Effector memory CD4-positive, alpha-beta T cell (primary cell): ENCODE data around the gene SGSM1.
A peak's percentile ranks its signal among the peaks of the same experiment; 100 is the strongest.

Experiments used
- DNase-seq, 3 donors: peaks; one replicate each; pipeline ENCODE4 v3.0.0-alpha.2; 2020
- H3K27ac ChIP-seq: 2 replicates; pipeline ENCODE4 v1.7.0; 2013; ENCODE audit warnings: mild to moderate bottlenecking, low read length, moderate library complexity; ENCODE audit not compliant: insufficient read depth, poor library complexity, severe bottlenecking
- H3K27me3 ChIP-seq: replicated peaks from 2 replicates; pipeline ENCODE4 v1.7.0; 2013; ENCODE audit warnings: mild to moderate bottlenecking, low read length; ENCODE audit not compliant: insufficient read depth, control insufficient read depth, poor library complexity, severe bottlenecking
- H3K36me3 ChIP-seq: 2 replicates; pipeline ENCODE4 v1.7.0; 2013; ENCODE audit warnings: mild to moderate bottlenecking, low read length, moderate library complexity; ENCODE audit not compliant: control insufficient read depth, insufficient read depth
- H3K4me1 ChIP-seq: 2 replicates; pipeline ENCODE4 v1.7.0; 2013; ENCODE audit warnings: low read length, mild to moderate bottlenecking; ENCODE audit not compliant: control insufficient read depth, insufficient read depth, poor library complexity, severe bottlenecking
- H3K4me3 ChIP-seq: 2 replicates; pipeline ENCODE4 v1.7.0; 2013; ENCODE audit warnings: low read length, low read depth, mild to moderate bottlenecking; ENCODE audit not compliant: insufficient read depth, poor library complexity, severe bottlenecking
- H3K9me3 ChIP-seq: 2 replicates; pipeline ENCODE4 v1.7.0; 2013; ENCODE audit warnings: mild to moderate bottlenecking, low read length, moderate library complexity; ENCODE audit not compliant: control insufficient read depth

The SGSM1 gene

GRCh38 chr22:24772493-24773220 is 33.4 kb upstream of the SGSM1 start:
- Histone ChIP-seq H3K4me3 (no peak overlapping the region), H3K4me1 (no peaks in the 10 kb centered on the region), H3K36me3 (no peaks in the 10 kb centered on the region), H3K27me3 (no peaks in the 10 kb centered on the region), H3K9me3 (no peaks in the 10 kb centered on the region), H3K27ac (no peak overlapping the region)
- no peak for DNase-seq

DNA sequence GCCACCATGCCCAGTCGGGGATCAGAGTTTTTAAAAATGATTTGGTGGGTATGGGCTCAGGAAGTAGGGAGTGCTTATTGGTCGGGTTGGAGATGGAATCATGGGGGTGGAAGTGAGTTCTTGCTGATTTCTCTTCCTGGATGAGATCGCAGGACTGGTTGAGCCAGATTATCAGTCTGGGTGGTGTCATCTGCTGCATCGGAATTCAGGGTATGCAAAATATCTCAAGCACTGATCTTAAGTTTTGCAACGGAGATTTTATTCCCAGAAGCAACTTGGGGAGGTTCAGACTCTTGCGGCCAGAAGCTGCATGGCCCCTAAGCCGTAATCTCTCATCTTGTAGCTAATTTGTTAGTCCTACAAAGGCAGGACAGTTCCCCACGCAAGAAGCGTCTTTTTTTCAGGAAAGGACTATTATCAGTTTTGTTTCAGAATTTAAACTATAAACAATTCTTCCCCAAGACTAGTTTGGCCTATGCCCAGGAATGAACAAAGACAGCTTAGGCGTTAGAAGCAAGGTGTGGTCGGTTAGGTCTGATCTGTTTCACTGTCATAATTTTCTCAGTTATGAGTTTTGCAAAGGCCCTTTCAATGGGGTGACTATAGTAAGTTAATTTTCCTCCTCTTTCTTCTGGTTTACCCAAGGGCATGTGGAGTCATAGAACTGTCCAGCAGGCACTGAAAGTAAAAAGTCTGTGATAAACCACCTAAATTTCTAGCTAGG is 30.1 kb upstream of the SGSM1 start:
- Histone ChIP-seq H3K27me3 (no peaks in the 10 kb centered on the region), H3K9me3 (no peaks in the 10 kb centered on the region), H3K4me1 (no peaks in the 10 kb centered on the region), H3K27ac (no peak overlapping the region), H3K4me3 (no peak overlapping the region), H3K36me3 (no peaks in the 10 kb centered on the region)
- DNase-seq, result no peak

DNA sequence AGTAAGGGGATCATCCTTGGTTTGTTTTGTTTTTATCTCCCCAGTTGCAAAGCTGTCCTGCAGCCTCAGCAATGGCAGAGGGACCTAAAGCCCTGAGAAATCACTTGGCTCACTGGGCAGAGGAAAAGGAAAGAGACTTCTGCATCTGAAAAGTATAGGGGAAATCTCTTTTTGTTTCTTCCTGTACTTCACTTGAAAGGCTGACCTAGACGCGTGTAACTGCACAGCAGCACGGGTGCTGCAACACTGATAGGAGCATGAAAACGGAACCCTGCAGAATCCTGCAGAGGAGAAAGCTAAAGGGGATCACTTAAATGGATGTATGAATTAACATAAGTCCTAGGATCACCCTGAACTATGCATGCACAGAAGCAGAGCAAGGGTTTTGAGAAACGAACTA is 29.5 kb upstream of the SGSM1 start:
- Histone ChIP-seq H3K36me3 (no peaks in the 10 kb centered on the region), H3K4me3 (no peak overlapping the region), H3K27me3 (no peaks in the 10 kb centered on the region), H3K9me3 (no peaks in the 10 kb centered on the region), H3K4me1 (no peaks in the 10 kb centered on the region), H3K27ac (no peak overlapping the region)
- no peak for DNase-seq

- Histone ChIP-seq H3K27me3 (no peaks in the 10 kb centered on the region), H3K4me1 (no peaks in the 10 kb centered on the region), H3K36me3 (no peaks in the 10 kb centered on the region), H3K4me3 (no peak overlapping the region), H3K9me3 (no peaks in the 10 kb centered on the region), H3K27ac (no peak overlapping the region)
- no peak for DNase-seq
Observed at GRCh38 chr22:24789516-24789915, 16.5 kb upstream of the SGSM1 start.

GRCh38 chr22:24791362-24791761 is 14.6 kb upstream of the SGSM1 start:
- Histone ChIP-seq H3K36me3 (no peaks in the 10 kb centered on the region), H3K27ac (no peak overlapping the region), H3K9me3 (no peaks in the 10 kb centered on the region), H3K4me3 (no peak overlapping the region), H3K4me1 (no peaks in the 10 kb centered on the region), H3K27me3 (no peaks in the 10 kb centered on the region)
- no peak for DNase-seq

- Histone ChIP-seq H3K4me1 (no peaks in the 10 kb centered on the region), H3K27ac (no peak overlapping the region), H3K27me3 (no peaks in the 10 kb centered on the region), H3K9me3 (no peaks in the 10 kb centered on the region), H3K4me3 (no peak overlapping the region), H3K36me3 (no peaks in the 10 kb centered on the region)
- no peak for DNase-seq
Observed at GRCh38 chr22:24796056-24796455, 10.0 kb upstream of the SGSM1 start.

- DNase-seq, result no peak
- H3K27me3 ChIP-seq, result no peaks in the 10 kb centered on the region
- no peaks in the 10 kb centered on the region for H3K4me1 ChIP-seq
- no peak overlapping the region for H3K4me3 ChIP-seq
- no peaks in the 10 kb centered on the region for H3K36me3 ChIP-seq
- no peaks in the 10 kb centered on the region for H3K9me3 ChIP-seq
- H3K27ac ChIP-seq, result no peak overlapping the region
Observed at GRCh38 chr22:24796860-24797259, 9.2 kb upstream of the SGSM1 start.

DNA sequence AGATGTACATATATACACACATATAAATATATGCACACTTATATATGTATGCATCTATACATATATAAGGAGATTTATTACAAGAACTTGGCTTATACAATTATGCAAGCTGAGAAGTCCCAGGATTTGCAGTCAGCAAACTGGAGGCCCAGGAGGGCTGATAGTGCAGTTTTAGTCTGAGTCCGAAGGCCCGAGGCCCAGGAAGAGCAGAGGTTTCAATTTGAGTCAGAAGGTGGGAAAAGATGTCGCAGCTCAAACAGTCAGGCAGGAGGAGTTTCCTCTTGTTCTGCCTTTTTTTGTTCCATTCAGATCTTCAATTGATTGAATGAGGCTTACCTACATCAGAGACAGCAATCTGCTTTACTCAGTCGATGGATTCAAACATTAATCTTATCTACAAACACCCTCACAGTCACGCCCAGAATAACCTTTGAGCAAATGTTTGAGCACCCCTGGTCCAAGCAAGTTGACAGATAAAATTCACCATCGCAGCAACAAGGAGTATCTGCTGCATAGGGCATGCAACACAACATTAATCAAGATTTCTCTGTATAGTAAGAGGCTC is 4.0 kb upstream of the SGSM1 start:
- H3K27me3 ChIP-seq, result no peaks in the 10 kb centered on the region
- no peak for DNase-seq
- H3K27ac ChIP-seq, result no peak overlapping the region
- no peaks in the 10 kb centered on the region for H3K9me3 ChIP-seq
- H3K4me1 ChIP-seq, result peaks cover 6% of the 10 kb centered on the region
- no peaks in the 10 kb centered on the region for H3K36me3 ChIP-seq
- no peak overlapping the region for H3K4me3 ChIP-seq

DNA sequence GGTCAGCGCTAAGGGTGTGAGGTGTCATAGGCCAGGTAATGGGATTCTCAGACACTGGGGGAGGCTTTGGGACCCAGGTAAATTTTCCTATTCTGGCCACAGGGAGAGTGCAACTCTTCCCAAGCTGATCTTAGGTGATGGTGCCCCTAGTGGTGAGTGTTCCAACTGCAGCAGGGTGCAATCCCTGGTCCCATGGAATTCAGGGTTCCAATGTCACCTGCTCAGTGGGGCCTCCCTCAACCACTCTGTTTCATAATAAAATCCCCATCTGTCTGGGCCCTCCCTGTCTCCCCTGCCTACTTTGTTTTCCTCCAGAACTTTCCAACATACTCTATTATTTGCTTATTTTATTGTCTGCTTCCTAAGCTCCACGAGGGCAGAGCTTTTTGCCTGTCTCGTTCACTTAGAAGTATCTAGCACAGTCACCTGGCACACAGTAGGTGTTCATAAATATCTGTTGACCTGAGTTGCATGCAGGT is 2.9 kb upstream of the SGSM1 start:
- peaks cover 6% of the 10 kb centered on the region for H3K4me1 ChIP-seq
- no peaks in the 10 kb centered on the region for H3K27me3 ChIP-seq
- H3K36me3 ChIP-seq, result no peaks in the 10 kb centered on the region
- no peak overlapping the region for H3K4me3 ChIP-seq
- no peaks in the 10 kb centered on the region for H3K9me3 ChIP-seq
- no peak overlapping the region for H3K27ac ChIP-seq
- peak; percentile 21 to 47 (median 23) for DNase-seq

DNA sequence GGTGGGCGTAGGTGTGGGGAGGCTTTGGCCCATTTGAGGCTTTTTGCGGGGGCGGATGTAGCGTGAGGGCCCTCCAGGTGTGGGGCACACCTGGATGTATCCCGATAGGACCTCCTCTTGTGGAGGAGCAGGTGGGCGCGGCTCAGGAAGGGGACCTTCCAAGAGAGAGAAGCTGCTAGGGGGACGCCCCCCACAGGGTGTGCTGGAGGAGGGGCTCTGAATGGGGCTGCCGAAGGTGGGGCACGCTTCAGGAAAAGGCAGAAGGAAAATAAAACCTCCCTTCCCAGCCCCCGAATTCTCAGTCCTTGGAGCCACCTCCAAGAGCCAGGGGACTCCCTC is 621 bp downstream of the SGSM1 start:
- Histone ChIP-seq H3K36me3 (no peaks in the 10 kb centered on the region), H3K4me1 (peaks cover 6% of the 10 kb centered on the region), H3K27me3 (no peaks in the 10 kb centered on the region), H3K9me3 (no peaks in the 10 kb centered on the region), H3K27ac (peak overlapping the region; percentile 21), H3K4me3 (peak overlapping the region; percentile 60)
- DNase-seq, result no peak
